ENCODE data around the gene KICS2. TPM values are rescaled to one million over a fixed set of nuclear protein-coding genes. Genes with fewer than 3 reads are reported as not detected.

Gene KICS2
- total RNA-seq, 3 donors from 2014 or later = 10.2 to 17.9 (median 15.7) TPM

DNA sequence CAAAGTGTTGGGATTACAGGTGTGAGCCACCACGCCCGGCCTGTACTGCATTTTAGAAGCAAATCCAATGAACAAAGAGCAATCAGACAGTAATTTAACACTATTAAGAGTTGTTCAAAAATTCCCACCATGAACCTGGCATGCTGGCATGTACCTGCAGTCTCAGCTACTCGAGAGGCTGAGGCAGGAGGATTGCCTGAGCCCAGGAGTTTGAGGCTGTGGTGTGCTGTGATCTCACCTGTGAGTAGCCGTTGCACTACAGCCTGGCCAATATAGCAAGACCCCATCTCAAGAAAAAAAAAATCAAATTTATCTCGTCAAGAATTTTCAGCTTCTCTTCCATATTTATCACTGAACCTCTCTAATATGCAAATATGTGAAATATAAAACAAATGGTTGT, 39.7 kb upstream of the KICS2 start:
- Histone ChIP-seq H3K9me3 (no peaks in the 10 kb centered on the region), H3K27me3 (no peaks in the 10 kb centered on the region), H3K27ac (no peak overlapping the region), H3K4me3 (no peak overlapping the region), H3K36me3 (no peaks in the 10 kb centered on the region), H3K4me1 (no peaks in the 10 kb centered on the region)
- no peak for TF ChIP-seq POLR2A (IDR thresholded peaks at IDR 0.05)
- no peak for TF ChIP-seq POLR2AphosphoS5 (IDR thresholded peaks at IDR 0.05)
- no peak for TF ChIP-seq CTCF (IDR thresholded peaks at IDR 0.05)
- DNase-seq (ENCODE audit: low spot score in 2 of 2) = no peak
- intact Hi-C loops (cut with DNase I; ENCODE audit: low total_unique reads) = no loop called here

GRCh38 chr12:64258576-64258975, 36.5 kb upstream of the KICS2 start:
- intact Hi-C loops (cut with DNase I; ENCODE audit: low total_unique reads) = loop anchor here (5.0 kb wide), 1 partner anchor 416 kb away; the partner anchor contains the start of gene SRGAP1
- DNase-seq (ENCODE audit: low spot score in 2 of 2) = no peak
- Histone ChIP-seq H3K36me3 (no peaks in the 10 kb centered on the region), H3K4me3 (no peak overlapping the region), H3K27me3 (no peaks in the 10 kb centered on the region), H3K4me1 (no peaks in the 10 kb centered on the region), H3K27ac (no peak overlapping the region), H3K9me3 (no peaks in the 10 kb centered on the region)
- TF ChIP-seq CTCF (IDR thresholded peaks at IDR 0.05) = no peak
- no peak for TF ChIP-seq POLR2A (IDR thresholded peaks at IDR 0.05)
- TF ChIP-seq POLR2AphosphoS5 (IDR thresholded peaks at IDR 0.05) = no peak

- H3K27me3 ChIP-seq = no peaks in the 10 kb centered on the region
- DNase-seq (ENCODE audit: low spot score in 2 of 2) = no peak
- H3K9me3 ChIP-seq = no peaks in the 10 kb centered on the region
- intact Hi-C loops (cut with DNase I; ENCODE audit: low total_unique reads) = loop anchor here (5.0 kb wide), 1 partner anchor 414 kb away; the partner anchor contains the start of gene SRGAP1
- no peaks in the 10 kb centered on the region for H3K36me3 ChIP-seq
- no peak overlapping the region for H3K27ac ChIP-seq
- peak; percentile 55 to 86 (median 78) for TF ChIP-seq CTCF (IDR thresholded peaks at IDR 0.05)
- no peak for TF ChIP-seq POLR2A (IDR thresholded peaks at IDR 0.05)
- TF ChIP-seq POLR2AphosphoS5 (IDR thresholded peaks at IDR 0.05) = no peak
- H3K4me3 ChIP-seq = no peak overlapping the region
- H3K4me1 ChIP-seq = no peaks in the 10 kb centered on the region
Measured at GRCh38 chr12:64256166-64256800, 34.2 kb upstream of the KICS2 start.

GRCh38 chr12:64255249-64255648, 33.2 kb upstream of the KICS2 start:
- Histone ChIP-seq H3K4me3 (no peak overlapping the region), H3K27ac (no peak overlapping the region), H3K27me3 (no peaks in the 10 kb centered on the region), H3K9me3 (no peaks in the 10 kb centered on the region), H3K4me1 (no peaks in the 10 kb centered on the region), H3K36me3 (no peaks in the 10 kb centered on the region)
- DNase-seq (ENCODE audit: low spot score in 2 of 2) = no peak
- TF ChIP-seq CTCF (IDR thresholded peaks at IDR 0.05) (no peak), POLR2A (IDR thresholded peaks at IDR 0.05) (no peak), POLR2AphosphoS5 (IDR thresholded peaks at IDR 0.05) (no peak)
- intact Hi-C loops (cut with DNase I; ENCODE audit: low total_unique reads) = loop anchor here (5.0 kb wide), 1 partner anchor 413 kb away; the partner anchor contains the start of gene SRGAP1

GRCh38 chr12:64253356-64253755, 31.3 kb upstream of the KICS2 start:
- DNase-seq (ENCODE audit: low spot score in 2 of 2) = no peak
- no peaks in the 10 kb centered on the region for H3K9me3 ChIP-seq
- no peaks in the 10 kb centered on the region for H3K36me3 ChIP-seq
- TF ChIP-seq CTCF (IDR thresholded peaks at IDR 0.05) (no peak), POLR2A (IDR thresholded peaks at IDR 0.05) (no peak), POLR2AphosphoS5 (IDR thresholded peaks at IDR 0.05) (no peak)
- H3K4me1 ChIP-seq = no peaks in the 10 kb centered on the region
- H3K27ac ChIP-seq = peak overlapping the region; percentile 38 to 60
- H3K4me3 ChIP-seq = no peak overlapping the region
- intact Hi-C loops (cut with DNase I; ENCODE audit: low total_unique reads) = no loop called here
- no peaks in the 10 kb centered on the region for H3K27me3 ChIP-seq
